Endothelial cell of umbilical vein (primary cell): Measurements from ENCODE around the gene RHOF. TPM values are rescaled to one million over a fixed set of nuclear protein-coding genes. Genes with fewer than 3 reads are reported as not detected.

Source experiments
- BruUV-seq: library from RNA; stranded (reverse); fragments of 400-500 nt; replicated peaks from 2 replicates; lab custom pipeline; 2021; lab: Mats Ljungman, UMichigan
- CTCF ChIA-PET: fragments of 300-600, 350-600 bp; sonication (Branson Sonifier 250); formaldehyde crosslinking; loops from one replicate; lab custom pipeline; 2021; ENCODE audit warnings: antibody characterized with exemption, inconsistent platforms; lab: Charles Lee
- POLR2A ChIA-PET: fragments of 300-600, 350-600 bp; sonication (Branson Sonifier 250); formaldehyde crosslinking; loops from one replicate; lab custom pipeline; 2021; ENCODE audit warnings: antibody characterized with exemption, inconsistent platforms; lab: Charles Lee
- DNase-seq: peaks from one replicate; pipeline ENCODE4 v3.0.0-alpha.2; 2011; ENCODE audit warnings: low read depth, low spot score
- FAIRE-seq: peaks from 2 replicates; lab custom pipeline; 2011; peaks lifted over from hg19 to GRCh38; lab: Jason Lieb, UNC
- H2AFZ ChIP-seq: 2 replicates; pipeline ENCODE4 v1.6.0; 2012; ENCODE audit warnings: low read depth, low read length, control low read depth, inconsistent platforms
- H3K27ac ChIP-seq: 2 replicates; pipeline ENCODE4 v1.5.1; 2011; ENCODE audit warnings: low read depth, mild to moderate bottlenecking, control low read depth, low read length, moderate library complexity; ENCODE audit not compliant: insufficient read depth
- H3K27me3 ChIP-seq, 2 experiments: 2 replicates each; pipeline versions ENCODE4 v1.6.0 to v1.6.1; 2011; ENCODE audit warnings: low read length in 2 of 2, mixed read lengths in 1 of 2; ENCODE audit not compliant: control insufficient read depth in 2 of 2, insufficient read depth in 2 of 2
- H3K36me3 ChIP-seq, 2 experiments: 2 replicates in 1 of 2; 3 replicates in 1 of 2; pipeline ENCODE4 v1.5.1; 2011; ENCODE audit warnings: low read length in 2 of 2, mild to moderate bottlenecking in 1 of 2, moderate library complexity in 1 of 2; ENCODE audit not compliant: control insufficient read depth in 2 of 2, insufficient read depth in 2 of 2; ENCODE audit errors: extremely low read depth in 1 of 2
- H3K4me1 ChIP-seq: 3 replicates; pipeline ENCODE4 v1.5.1; 2011; ENCODE audit warnings: mild to moderate bottlenecking, low read length; ENCODE audit not compliant: control insufficient read depth, insufficient read depth; ENCODE audit errors: extremely low read depth
- H3K4me2 ChIP-seq: 2 replicates; pipeline ENCODE4 v1.6.1; 2011; ENCODE audit warnings: low read length, control low read depth, mixed read lengths; ENCODE audit not compliant: insufficient read depth
- H3K4me3 ChIP-seq, 3 experiments: fragments of 200-600 bp in 1 of 3; sonication (generic), shearing (Covaris generic) in 1 of 3; replicated peaks in 1 of 3; 2 replicates each; pipeline ENCODE4 v1.5.1; 2011 to 2016; ENCODE audit warnings: control low read depth in 3 of 3, low read length in 3 of 3, mild to moderate bottlenecking in 2 of 3, inconsistent platforms in 1 of 3, low read depth in 1 of 3, moderate library complexity in 1 of 3; ENCODE audit not compliant: insufficient read depth in 1 of 3
- H3K79me2 ChIP-seq: 2 replicates; pipeline ENCODE4 v1.6.0; 2012; ENCODE audit warnings: low read length, inconsistent platforms; ENCODE audit not compliant: control insufficient read depth, insufficient read depth
- H3K9ac ChIP-seq: replicated peaks from 2 replicates; pipeline ENCODE3; 2011; ENCODE audit warnings: low read length, control low read depth; ENCODE audit not compliant: insufficient read depth; ENCODE audit errors: extremely low read depth
- H3K9me1 ChIP-seq: replicated peaks from 3 replicates; pipeline ENCODE4 v1.6.0; 2011; ENCODE audit warnings: mild to moderate bottlenecking, low read length; ENCODE audit not compliant: control insufficient read depth, insufficient read depth; ENCODE audit errors: extremely low read depth
- H3K9me3 ChIP-seq: replicated peaks from 2 replicates; pipeline ENCODE4 v1.5.1; 2012; ENCODE audit warnings: low read length, inconsistent platforms; ENCODE audit not compliant: control insufficient read depth, insufficient read depth
- H4K20me1 ChIP-seq: replicated peaks from 2 replicates; pipeline ENCODE3; 2011; ENCODE audit warnings: mild to moderate bottlenecking, low read length; ENCODE audit not compliant: control insufficient read depth, insufficient read depth; ENCODE audit errors: extremely low read depth
- CTCF ChIP-seq, 2 donors: IDR thresholded peaks; 1 replicate in 1 of 2; 2 replicates in 1 of 2; pipeline ENCODE4 v1.5.1; 2011; ENCODE audit warnings: low read length in 2 of 2, mild to moderate bottlenecking in 2 of 2, moderate library complexity in 2 of 2, control low read depth in 1 of 2, inconsistent platforms in 1 of 2, low read depth in 1 of 2; ENCODE audit not compliant: insufficient read depth in 1 of 2; ENCODE audit errors: extremely low read depth in 1 of 2
- EZH2 ChIP-seq: IDR thresholded peaks from 2 replicates; pipeline ENCODE4 v1.6.1; 2012; ENCODE audit warnings: borderline replicate concordance, low read depth, mild to moderate bottlenecking, moderate library complexity, low read length, inconsistent platforms; ENCODE audit not compliant: severe bottlenecking
- FOS ChIP-seq: IDR thresholded peaks from 2 replicates; pipeline ENCODE4 v1.6.1; 2011; ENCODE audit warnings: mild to moderate bottlenecking, low read length, moderate library complexity, borderline replicate concordance; ENCODE audit not compliant: insufficient read depth
- GATA2 ChIP-seq: IDR thresholded peaks from 2 replicates; pipeline ENCODE4 v1.7.0; 2011; ENCODE audit warnings: low read depth, mild to moderate bottlenecking, moderate library complexity, mixed read lengths, low read length; ENCODE audit not compliant: insufficient read length, insufficient read depth
- MYC ChIP-seq: IDR thresholded peaks from one replicate; pipeline ENCODE4 v1.6.1; 2011; ENCODE audit warnings: mild to moderate bottlenecking, low read depth, low read length
- POLR2A ChIP-seq: IDR thresholded peaks from 2 replicates; pipeline ENCODE4 v1.6.1; 2012; ENCODE audit warnings: low read depth, mild to moderate bottlenecking, control low read depth, low read length
- dilution Hi-C: fragments of 300-500 bp; cut with MboI; formaldehyde crosslinking; loops from one replicate; pipeline ENCODE4 v1.15.0; 2019; ENCODE audit warnings: low sequenced_read_pairs; ENCODE audit not compliant: extremely low pct_ligation_motif_present
- intact Hi-C: fragments of 100-400 bp; cut with micrococcal nuclease; formaldehyde crosslinking; loops from one replicate; pipeline ENCODE4 v1.10.0; 2022
- polyA plus RNA-seq, 4 experiments: library from polyadenylated mRNA; depleted of rRNA in 3 of 4; stranded (reverse) in 3 of 4; unstranded in 1 of 4; fragments of >200 nt; gene quantifications; 2 replicates each; pipeline versions ENCODE4 v1.2.1 to v1.2.3, GENCODE V29; 2011 to 2012; ENCODE audit warnings: missing spikeins in 1 of 4
- total RNA-seq: library from RNA; stranded (reverse); gene quantifications from 2 replicates; pipeline ENCODE4 v1.2.3, GENCODE V29; 2021

RHOF gene
- total and polyA plus RNA-seq, 2 donors (not counting 3 experiments of a cell fraction or from before 2014, with no cell fraction given), result 9.3 to 22.3 TPM

GRCh38 chr12:121769297-121769830, 24.1 kb downstream of the RHOF start:
- Histone ChIP-seq H3K36me3 (no peaks in the 10 kb centered on the region), H4K20me1 (no peaks in the 10 kb centered on the region), H3K27me3 (no peaks in the 10 kb centered on the region), H3K9ac (no peak overlapping the region), H3K4me2 (no peak overlapping the region), H3K9me1 (no peaks in the 10 kb centered on the region), H3K79me2 (no peaks in the 10 kb centered on the region), H2AFZ (no peak overlapping the region), H3K4me1 (no peaks in the 10 kb centered on the region), H3K9me3 (no peaks in the 10 kb centered on the region), H3K27ac (no peak overlapping the region), H3K4me3 (no peak overlapping the region)
- intact Hi-C loops, result no loop called here
- ChIA-PET POLR2A (interaction anchor here (0.5 kb wide), 1 partner anchor 66 kb away, joined by 12 read pairs; no protein-coding TSS in a partner anchor), CTCF (interaction anchor here (0.6 to 1.0 kb wide), 2 partner anchors 24 to 189 kb away, joined by 3 read pairs; partner anchors contain the start of genes KDM2B and RHOF)
- DNase-seq, result no peak
- FAIRE-seq, result no peak
- no TSS peak for BruUV-seq
- TF ChIP-seq EZH2, result no peak
- TF ChIP-seq POLR2A, result no peak
- no peak for TF ChIP-seq MYC
- no peak for TF ChIP-seq GATA2
- no peak for TF ChIP-seq CTCF (IDR thresholded peaks at IDR 0.05; ENCODE audit: extremely low read depth in 1 of 2, insufficient read depth in 1 of 2, low read depth in 1 of 2, low read length in 2 of 2)
- no peak for TF ChIP-seq FOS
- dilution Hi-C loops, result no loop called here
